Stimulated activated CD8-positive, alpha-beta memory T cell treated with anti-CD3 and anti-CD28 coated beads, Interleukin-2, amount 100 ng/mL, for 48 hours (primary cell): Measurements from ENCODE around the gene GLIPR1.
"Not testable (repeated sequence)": the region's sequence is repeated elsewhere in the genome, so short reads cannot be mapped to it uniquely, and the experiment has no call there.

Experiments used
- DNase-seq, 2 donors: peaks; one replicate each; pipeline ENCODE4 v3.0.0-alpha.2; 2020; ENCODE audit warnings: low read depth in 2 of 2

The GLIPR1 gene

DNA sequence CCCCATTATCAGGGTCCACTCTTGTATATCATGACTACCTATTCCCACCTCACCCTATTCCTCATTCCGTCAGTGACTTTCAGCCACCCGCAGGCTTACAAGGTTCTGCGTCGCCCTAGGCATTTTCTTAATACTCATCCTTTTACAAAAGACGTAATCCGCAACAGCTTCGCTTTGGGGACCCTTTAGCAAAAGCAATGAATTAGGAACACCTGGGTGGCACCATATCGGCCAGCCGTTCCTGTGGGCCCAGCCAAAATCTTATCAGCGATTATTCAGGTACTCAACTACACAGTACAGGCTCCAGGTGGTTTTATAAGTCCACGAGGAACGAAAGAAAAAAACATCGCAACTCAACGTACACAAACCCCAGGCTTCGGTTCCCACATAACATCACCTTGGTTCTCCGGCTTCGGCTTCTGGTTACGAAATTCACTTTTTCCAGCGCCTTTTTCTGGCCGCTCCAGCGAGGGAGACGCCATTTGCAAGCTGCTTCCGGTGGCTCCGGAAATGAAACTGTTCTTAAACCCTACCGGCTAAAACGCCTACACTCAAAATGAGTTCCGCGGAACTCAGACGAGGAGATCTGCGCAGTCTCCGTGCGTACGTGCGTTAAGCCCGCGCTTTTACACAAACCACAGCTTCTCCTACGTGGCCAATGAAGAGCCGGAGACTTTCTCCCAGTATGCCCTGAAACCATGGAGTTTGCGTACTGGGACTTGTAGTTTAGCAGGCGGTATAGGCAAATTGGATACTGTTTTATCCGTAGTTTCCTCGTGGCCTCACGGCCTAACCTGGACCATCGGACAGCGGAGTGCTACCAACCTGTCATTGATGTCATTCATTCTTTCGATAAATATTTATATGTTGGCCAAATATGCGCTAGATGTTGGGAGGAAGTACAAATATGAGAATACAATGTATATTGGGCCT, 30.8 kb downstream of the GLIPR1 start, which contains the start of gene KRR1:
Gene KRR1, minus strand, starts transcription at position 494 of the 933 bp plus-strand sequence. Its CDS starts 12 bp downstream, at position 482.
- peak; percentile 59 to 75 for DNase-seq

DNA sequence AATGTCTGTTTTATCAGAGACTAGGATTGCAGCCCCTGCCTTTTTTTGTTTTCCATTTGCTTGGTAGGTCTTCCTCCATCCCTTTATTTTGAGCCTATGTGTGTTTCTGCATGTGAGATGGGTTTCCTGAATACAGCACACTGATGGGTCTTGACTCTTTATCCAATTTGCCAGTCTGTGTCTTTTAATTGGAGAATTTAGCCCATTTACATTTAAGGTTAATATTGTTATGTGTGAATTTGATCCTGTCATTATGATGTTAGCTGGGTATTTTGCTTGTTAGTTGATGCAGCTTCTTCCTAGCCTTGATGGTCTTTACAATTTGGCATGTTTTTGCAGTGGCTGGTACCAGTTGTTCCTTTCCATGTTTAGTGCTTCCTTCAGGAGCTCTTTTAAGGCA, 40.7 kb downstream of the GLIPR1 start:
- DNase-seq: not testable (repeated sequence)

DNA sequence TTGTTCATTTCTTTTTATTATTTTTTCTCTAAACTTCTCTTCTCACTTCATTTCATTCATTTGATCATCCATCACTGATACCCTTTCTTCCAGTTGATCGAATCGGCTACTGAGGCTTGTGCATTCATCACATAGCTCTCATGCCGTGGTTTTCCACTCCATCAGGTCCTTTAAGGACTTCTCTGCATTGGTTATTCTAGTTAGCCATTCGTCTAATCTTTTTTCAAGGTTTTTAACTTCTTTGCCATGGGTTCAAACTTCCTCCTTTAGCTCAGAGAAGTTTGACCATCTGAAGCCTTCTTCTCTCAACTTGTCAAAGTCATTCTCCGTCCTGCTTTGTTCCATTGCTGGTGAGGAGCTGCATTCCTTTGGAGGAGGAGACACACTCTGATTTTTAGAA, 41.6 kb downstream of the GLIPR1 start:
- DNase-seq: not testable (repeated sequence)

DNA sequence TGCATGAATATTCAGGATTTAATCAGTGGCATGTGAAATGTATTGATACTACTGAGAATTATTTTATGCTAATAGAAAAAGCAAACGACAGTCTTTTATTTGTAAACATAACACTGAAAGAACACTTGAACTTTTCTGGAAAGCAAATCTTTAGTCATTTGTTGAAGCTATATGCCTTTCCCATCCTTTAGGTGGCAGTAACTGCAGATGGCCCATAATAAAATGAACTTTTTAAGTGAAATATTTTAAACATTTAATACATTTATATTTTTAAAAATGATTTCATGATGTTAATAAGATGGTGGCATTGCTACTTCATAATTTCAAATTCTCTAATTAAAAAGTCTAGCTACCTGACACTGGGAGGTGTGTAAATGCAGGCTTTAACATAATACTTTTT, 44.7 kb downstream of the GLIPR1 start:
- DNase-seq: no peak

DNA sequence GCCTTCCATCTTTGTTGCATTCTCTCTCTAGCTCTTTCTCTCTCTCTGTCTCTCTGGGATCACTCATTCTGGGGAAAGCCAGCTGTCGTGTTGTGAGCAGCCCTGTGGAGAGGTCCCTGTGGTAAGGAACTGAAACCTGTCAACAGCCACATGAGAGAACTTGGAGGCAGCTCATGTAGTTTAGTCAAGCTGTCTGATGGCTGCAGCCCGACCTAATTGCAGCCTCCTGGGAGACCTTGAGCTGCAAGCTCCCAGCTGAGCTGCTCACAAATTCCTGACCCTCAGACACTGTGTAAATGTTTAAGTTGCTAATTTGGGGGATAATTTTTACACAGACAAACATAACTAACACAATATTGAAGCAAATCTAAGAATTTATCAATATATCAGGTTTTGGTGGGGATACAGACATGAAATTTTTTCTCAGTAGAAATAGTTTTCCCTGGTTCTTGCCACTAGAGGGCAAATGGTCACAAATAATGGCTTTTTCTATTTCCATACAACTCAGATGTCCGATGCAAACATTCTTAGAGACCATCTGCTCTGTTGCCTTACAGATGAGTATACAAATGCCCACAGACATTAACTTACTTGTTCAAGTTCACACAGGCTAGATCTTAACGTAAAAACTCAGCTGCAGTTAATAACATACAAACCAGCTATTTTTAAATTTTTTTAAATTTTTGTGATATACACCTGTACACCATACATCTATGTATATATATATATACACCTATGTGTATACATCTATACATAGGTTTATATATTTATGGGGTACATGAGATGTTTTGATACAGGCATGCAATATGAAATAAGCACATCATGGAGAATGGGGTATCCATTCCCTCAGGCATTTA, 46.3 kb downstream of the GLIPR1 start:
- peak in 1 of 2 donors; percentile 3 for DNase-seq

DNA sequence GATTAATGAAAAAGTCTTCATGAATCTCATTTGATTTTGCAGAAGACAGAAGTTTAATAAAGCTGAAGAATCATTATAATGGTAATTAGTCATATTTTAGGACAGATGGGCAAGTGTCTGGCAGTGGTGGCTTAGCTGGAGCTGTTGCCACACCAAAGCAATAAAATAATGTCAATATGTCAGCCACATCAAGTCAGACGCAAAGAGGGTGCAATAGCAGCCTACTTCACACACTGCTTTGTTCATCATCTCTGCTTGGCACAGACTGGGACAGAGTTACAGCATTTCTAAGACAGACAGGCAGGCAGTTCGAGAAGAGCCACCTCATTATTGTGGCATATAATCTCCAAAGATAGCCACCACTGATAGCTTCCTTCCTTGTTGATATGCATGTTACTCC, 47.7 kb downstream of the GLIPR1 start:
- no peak for DNase-seq

DNA sequence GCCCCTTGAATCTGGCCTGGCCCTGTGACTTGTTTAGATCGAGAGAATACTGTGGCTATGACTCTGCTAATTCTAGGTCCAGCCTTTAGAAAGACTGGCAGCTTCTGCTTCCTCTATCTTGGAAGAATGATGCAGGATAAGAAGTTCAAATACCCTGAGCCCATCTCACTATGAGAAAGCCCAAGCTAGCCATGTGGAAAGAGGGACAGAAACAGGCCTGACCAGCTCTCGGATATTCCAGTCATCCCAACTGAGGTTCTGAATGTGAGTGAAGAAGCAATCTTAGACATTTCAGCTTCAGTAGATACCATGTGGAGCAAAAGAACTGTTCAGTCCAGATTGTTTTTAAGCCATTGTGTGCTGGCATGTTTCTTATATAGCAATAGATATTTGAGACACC, 48.1 kb downstream of the GLIPR1 start:
- DNase-seq: no peak

DNA sequence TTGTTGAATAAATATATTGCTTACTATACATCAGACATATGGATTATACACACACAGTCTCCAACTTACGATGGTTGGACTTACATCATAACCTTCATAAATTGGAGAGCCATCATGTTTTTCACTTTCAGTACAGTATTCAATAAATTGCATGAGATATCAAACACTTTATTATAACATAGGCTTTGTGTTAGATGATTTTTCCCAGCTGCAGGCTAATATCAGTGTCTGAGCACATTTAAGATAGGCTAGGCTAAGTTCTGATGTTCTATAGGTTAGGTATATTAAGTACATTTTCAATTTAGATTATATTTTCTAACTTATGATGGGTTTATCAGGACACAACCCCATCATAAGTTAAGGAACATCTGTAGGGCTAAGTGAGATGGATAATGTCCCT, 48.8 kb downstream of the GLIPR1 start:
- no peak for DNase-seq

DNA sequence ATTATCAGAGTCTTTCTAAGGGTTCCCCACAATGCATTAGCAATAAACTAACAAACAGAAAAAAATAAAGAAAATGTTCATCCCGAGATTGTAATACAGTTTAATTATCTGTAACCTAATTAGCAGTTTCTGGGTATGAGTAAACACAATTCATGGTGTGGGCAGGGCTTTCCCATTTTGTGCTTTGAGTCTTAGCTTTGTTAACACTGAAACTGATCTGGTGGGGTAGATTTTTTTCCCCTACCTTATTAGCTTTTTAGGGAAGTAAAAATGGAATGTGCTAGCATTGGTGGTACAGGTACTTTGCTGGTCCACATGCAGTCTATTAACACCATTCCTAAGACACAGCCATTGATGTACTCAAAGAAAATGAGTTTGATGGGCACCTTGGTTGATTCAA, 49.3 kb downstream of the GLIPR1 start:
- DNase-seq: no peak

DNA sequence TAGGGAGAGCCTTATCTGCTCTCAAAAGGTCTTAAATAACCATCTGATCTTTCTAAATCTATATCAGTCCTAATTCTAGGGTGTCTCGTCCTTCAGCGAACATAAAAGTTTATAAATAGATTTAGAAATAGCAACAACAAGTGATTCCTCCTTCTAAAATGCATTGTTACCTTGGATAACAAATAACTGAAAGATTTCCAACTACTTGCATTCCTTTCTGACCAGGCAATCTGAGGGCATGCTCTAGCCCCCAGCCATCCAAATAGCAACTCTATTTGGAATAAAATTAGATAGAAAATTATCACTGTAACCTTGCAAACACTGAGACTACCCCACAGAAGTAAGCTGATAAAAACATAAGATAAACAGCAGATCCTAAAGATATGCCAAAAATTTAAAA, 52.7 kb downstream of the GLIPR1 start:
- no peak for DNase-seq

DNA sequence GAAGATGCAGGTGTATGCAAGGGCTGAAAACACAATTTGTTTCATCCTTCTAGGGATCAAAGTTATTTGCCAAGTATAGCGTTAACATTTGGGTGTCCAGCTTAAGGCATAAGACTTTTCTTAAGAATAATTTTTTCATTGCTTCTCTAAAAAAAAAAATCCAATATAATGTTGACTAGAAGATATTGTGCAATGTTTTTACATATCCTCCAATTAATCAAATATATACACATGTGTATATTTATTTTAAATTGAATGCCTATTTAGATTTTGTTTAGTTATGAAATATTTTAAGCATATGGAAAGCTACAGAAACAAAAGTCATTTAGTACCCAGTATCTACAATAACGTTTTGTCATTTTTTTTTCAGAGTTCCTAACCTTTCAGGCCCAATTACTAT, 59.3 kb downstream of the GLIPR1 start:
- no peak for DNase-seq

DNA sequence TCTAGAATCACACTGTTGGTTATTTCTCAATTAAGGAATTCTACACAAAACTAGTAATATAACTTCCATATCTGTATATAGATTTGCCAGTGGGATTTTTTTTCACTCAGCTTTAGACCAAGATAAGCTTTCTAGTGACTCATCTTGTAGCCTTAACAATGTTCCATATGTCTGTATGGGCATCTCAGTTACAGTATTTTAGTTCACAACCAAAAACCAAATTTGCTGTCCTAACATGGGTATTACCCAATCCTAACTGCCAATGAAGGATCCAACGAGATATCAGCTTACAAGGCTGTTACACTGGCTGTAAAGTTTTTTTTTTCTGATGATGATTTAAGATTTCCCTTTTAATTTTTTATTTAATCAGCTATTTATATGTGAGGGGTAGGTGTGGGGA, 62.4 kb downstream of the GLIPR1 start:
- no peak for DNase-seq

DNA sequence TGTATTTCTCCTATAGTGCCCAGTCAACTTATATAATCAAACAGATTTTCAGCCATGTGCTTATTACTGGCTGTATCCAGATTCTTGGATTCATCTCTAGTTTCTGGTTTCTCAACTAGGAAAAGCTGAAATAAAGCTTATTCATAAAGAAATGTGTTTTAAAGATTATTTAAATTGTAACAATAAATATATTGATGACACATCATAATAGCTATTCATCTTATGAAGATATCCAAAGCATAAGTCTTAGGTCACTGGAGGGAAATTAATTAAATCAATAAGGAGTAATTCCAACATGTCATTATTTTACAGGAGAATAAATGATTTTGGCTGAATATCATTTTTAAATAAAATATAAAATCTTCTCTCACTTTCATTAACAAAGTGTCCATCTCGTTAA, 63.0 kb downstream of the GLIPR1 start:
- DNase-seq: no peak

DNA sequence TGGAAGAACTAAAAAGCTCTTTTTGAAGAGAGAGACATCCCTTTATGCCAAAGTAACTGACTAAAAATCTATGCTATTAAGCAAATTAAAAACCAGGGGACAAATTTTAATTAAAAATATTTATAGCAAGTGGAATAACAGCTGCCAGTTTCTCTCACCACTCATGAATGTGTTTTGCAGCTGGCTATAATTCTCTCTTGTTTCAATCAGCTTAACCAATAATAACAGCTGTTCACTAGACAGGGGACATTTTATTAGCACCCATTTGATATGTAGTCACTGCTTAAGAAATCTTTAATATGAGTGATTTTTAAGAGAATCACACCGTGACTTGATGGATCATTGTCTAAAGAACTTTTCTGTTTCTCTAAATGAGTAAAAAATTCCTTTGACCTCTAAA, 65.1 kb downstream of the GLIPR1 start:
- no peak for DNase-seq

DNA sequence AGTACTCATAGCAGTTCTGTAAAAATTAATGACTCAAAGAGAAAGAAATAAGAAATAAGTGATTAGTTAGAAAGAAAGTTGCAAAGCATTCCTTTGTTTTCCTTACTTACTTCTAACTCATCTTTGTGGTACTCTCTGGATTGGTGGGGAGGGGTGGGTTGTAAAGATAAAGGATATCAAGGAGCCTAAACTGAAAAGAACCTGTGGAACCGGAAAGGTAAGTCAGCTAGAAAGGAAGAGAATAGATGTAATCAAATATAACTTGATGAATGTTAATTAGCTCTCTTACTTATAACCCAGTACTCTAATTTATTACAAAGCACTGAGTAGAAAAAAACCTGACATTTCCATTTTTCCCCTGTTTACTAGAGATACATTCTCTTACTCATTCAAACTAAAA, 68.3 kb downstream of the GLIPR1 start:
- no peak for DNase-seq

DNA sequence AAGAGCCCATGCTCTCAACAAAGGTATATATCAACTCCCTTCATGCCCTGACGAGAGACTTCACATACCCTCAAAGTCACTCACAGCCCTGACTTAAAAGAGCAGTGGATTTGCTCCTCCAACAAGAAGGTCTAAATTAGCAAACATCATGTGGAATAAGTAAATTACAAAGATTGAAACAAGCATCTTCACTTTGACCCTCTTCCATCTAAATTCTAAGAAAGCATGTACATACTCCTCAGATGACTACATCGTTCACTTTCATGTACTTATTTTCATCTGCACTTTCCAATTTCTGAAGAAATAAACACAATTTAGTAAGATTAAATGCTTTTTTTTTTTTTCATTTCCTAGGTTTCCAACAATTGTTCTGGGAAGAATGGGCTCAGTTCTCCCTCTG, 69.4 kb downstream of the GLIPR1 start:
- no peak for DNase-seq

DNA sequence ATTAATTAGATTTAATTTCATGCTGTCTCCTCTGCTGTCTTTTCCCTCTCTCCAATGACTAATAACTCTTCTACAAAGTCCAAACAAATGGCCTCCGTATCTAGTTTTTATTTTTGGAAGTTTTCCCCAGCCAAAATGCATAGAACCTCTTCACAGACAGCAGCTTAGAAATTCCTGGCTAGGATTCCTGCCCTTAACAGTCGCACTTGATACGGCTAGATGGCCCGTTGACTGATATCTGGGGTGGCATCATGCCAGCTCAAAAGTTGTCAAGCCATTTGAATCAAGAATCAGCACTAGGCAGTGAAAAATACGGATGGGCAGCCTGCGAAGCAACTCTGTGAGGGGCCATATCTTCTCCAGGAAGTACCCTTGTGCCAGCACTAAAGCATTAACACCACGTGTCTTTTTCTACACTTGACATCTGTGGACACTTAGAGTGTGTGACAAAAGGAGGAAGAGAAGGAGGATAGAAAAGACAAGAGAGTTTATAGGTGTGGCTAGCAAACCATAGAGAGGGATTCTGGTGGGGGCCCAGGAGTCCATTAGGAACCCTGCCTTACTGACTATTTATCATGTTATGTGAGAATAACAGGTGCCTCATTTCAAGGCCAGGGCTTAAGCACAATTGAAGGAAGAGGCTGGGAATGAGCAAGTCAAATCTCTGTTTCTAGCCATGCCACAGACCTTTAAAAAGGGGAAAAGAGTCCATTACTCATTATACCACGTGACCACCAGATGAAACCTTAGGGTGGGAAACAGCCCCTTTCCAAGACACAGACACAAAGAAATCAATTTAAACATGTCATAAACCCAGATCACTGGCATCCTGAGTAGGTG, 70.1 kb downstream of the GLIPR1 start:
- DNase-seq: no peak

DNA sequence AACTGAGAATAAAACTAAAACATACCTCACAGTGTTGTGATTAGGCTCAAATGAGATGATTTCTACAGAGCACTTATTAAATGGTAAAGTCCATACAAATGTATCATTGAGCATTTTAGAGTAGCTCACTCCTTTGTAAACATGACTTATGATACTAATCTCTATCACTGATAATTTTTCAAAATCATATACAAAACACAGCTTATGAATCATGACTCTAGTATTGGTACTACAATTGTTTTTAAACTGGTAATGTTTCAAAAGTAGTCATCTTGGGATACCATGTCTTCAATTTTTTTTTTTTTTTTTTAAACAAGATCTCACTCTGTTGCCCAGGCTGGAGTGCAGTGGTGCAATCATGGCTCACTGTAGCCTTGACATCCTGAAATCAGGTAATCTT, 70.9 kb downstream of the GLIPR1 start:
- no peak for DNase-seq

DNA sequence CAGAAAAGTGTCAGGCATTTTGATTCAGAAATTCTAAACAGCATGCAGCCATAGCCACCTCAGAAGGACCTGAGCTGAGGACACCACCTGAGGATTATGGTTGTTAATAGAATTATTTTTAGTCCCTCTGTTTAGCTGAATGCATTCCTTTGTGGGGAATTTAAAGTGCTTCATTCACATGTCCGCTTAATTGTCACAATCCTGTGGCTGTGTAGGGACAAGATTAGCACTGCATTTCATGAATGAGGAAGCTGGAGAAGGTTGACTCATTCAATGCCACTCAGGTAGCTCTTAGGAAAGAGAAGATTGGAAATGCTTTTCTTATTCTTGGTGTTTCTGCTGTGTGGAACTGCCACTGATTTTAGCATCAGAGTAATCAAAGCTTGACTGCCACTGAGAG, 72.8 kb downstream of the GLIPR1 start:
- no peak for DNase-seq
